ENCODE results near the gene SLC25A41. TPM values are rescaled to one million over a fixed set of nuclear protein-coding genes. Genes with fewer than 3 reads are reported as not detected.
"Not testable (repeated sequence)": the region's sequence is repeated elsewhere in the genome, so short reads cannot be mapped to it uniquely, and the experiment has no call there.

Gene SLC25A41
- total RNA-seq, 4 donors from 2014 or later: not detected

- no peak for TF ChIP-seq CTCF (IDR thresholded peaks at IDR 0.05)
- ATAC-seq (ENCODE audit: low FRiP score) (no peak), DNase-seq (ENCODE audit: low spot score) (no peak)
Observed at GRCh38 chr19:6443986-6444385, 10.4 kb upstream of the SLC25A41 start.

- ATAC-seq (ENCODE audit: low FRiP score) (no peak), DNase-seq (ENCODE audit: low spot score) (no peak)
- no peak for TF ChIP-seq CTCF (IDR thresholded peaks at IDR 0.05)
Observed at GRCh38 chr19:6442087-6442688, 8.6 kb upstream of the SLC25A41 start.

- TF ChIP-seq CTCF (IDR thresholded peaks at IDR 0.05): no peak
- DNase-seq (ENCODE audit: low spot score) (no peak), ATAC-seq (ENCODE audit: low FRiP score) (no peak)
Observed at GRCh38 chr19:6440905-6441304, 7.3 kb upstream of the SLC25A41 start.

GRCh38 chr19:6439743-6440142, 6.2 kb upstream of the SLC25A41 start:
- no peak for ATAC-seq (ENCODE audit: low FRiP score)
- TF ChIP-seq CTCF (IDR thresholded peaks at IDR 0.05): no peak

GRCh38 chr19:6433165-6433564, 398 bp downstream of the SLC25A41 start:
- ATAC-seq (ENCODE audit: low FRiP score) (no peak), DNase-seq (ENCODE audit: low spot score) (no peak)
- no peak for TF ChIP-seq CTCF (IDR thresholded peaks at IDR 0.05)

More at GRCh38 chr19:6439743-6440142, 6.2 kb upstream of the SLC25A41 start:
- no peak for DNase-seq (ENCODE audit: low spot score)

- TF ChIP-seq CTCF (IDR thresholded peaks at IDR 0.05): no peak
- ATAC-seq (ENCODE audit: low FRiP score) (peak; percentile 17), DNase-seq (ENCODE audit: low spot score) (no peak)
Observed at GRCh38 chr19:6431891-6432290, 1.7 kb downstream of the SLC25A41 start.

- TF ChIP-seq CTCF (IDR thresholded peaks at IDR 0.05): no peak
- no peak for ATAC-seq (ENCODE audit: low FRiP score)
- no peak for DNase-seq (ENCODE audit: low spot score)
Observed at GRCh38 chr19:6429419-6430221, 3.9 kb downstream of the SLC25A41 start.

GRCh38 chr19:6428692-6429418, 4.7 kb downstream of the SLC25A41 start:
- not testable (repeated sequence) for DNase-seq (ENCODE audit: low spot score); ATAC-seq (ENCODE audit: low FRiP score)
